ENCODE data around the gene EFR3B.
"Not testable (repeated sequence)": the region's sequence is repeated elsewhere in the genome, so short reads cannot be mapped to it uniquely, and the experiment has no call there.

EFR3B gene

GRCh38 chr2:25105336-25106085, 63.6 kb downstream of the EFR3B start:
- Histone ChIP-seq H3K4me1 (ENCODE audit: insufficient read depth, low read length) (peaks cover 15% of the 10 kb centered on the region), H3K9me3 (ENCODE audit: low read length) (peaks cover 4% of the 10 kb centered on the region), H2AFZ (ENCODE audit: low read depth, low read length) (no peak overlapping the region), H3K36me3 (ENCODE audit: insufficient read depth, low read length) (peaks cover 3% of the 10 kb centered on the region), H3K27me3 (ENCODE audit: insufficient read depth, low read length) (no peaks in the 10 kb centered on the region), H3K4me3 (ENCODE audit: low read length) (no peak overlapping the region)

- H3K9me3 ChIP-seq (ENCODE audit: low read length) = no peaks in the 10 kb centered on the region
- H3K4me1 ChIP-seq (ENCODE audit: insufficient read depth, low read length) = peaks cover 24% of the 10 kb centered on the region
- H2AFZ ChIP-seq (ENCODE audit: low read depth, low read length) = no peak overlapping the region
- no peak overlapping the region for H3K4me3 ChIP-seq (ENCODE audit: low read length)
- H3K36me3 ChIP-seq (ENCODE audit: insufficient read depth, low read length) = no peaks in the 10 kb centered on the region
- no peaks in the 10 kb centered on the region for H3K27me3 ChIP-seq (ENCODE audit: insufficient read depth, low read length)
Observed at GRCh38 chr2:25109822-25110221, 67.9 kb downstream of the EFR3B start.

DNA sequence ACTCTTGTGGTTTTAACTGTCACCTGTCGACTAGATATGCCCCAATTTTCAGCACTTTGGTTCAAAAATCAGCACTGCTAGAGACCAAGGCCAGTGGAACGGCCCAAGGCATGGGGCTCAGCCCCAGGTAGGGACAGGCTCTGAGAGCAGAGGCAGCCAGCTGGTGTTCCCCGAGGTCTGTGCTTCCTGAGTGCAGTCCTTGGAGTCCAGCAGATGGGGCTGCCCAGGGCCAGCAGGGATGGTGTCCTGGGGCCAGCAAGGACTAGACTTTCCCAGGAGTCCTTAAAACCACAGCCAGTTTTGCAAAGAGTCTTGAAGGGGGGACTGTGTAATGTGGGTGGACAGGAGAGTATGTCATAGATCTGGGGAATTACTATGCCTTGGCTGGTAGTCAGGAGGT, 70.2 kb downstream of the EFR3B start:
- Histone ChIP-seq H3K4me1 (ENCODE audit: insufficient read depth, low read length) (peaks cover 14% of the 10 kb centered on the region), H3K9me3 (ENCODE audit: low read length) (no peaks in the 10 kb centered on the region), H3K4me3 (ENCODE audit: low read length) (no peak overlapping the region), H3K36me3 (ENCODE audit: insufficient read depth, low read length) (no peaks in the 10 kb centered on the region), H2AFZ (ENCODE audit: low read depth, low read length) (no peak overlapping the region), H3K27me3 (ENCODE audit: insufficient read depth, low read length) (no peaks in the 10 kb centered on the region)

DNA sequence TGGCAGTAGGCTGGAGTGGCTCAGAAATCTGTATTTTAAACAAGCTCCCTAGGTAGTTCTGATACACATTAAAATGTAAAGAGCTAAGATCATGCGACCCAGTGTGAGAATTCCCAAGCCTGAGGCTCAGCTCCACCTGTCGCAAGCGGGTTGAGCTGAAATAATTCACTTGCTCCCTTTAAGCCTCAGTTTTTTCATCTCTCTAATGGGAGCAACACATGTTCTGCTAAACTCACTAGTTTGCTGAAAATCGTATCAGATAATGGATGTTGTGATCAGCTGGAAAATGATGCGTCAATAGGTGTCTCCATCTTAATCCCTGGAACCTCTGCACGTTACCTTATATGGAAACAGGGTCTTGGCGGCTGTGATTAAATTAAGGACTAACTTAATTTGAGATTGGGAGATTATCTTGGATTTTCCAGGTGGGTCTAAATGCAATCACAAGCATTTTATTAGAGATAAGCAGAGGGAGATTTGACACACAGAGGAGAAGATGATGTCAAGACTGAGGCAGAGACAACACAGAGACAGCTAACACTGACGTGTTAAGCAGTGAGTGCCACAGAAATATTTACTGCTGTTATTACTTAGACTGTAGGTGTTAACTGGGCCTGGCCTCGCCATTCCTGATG, 73.5 kb downstream of the EFR3B start:
- Histone ChIP-seq H3K27me3 (ENCODE audit: insufficient read depth, low read length) (no peaks in the 10 kb centered on the region), H3K4me3 (ENCODE audit: low read length) (no peak overlapping the region), H3K36me3 (ENCODE audit: insufficient read depth, low read length) (no peaks in the 10 kb centered on the region), H3K4me1 (ENCODE audit: insufficient read depth, low read length) (peaks cover 11% of the 10 kb centered on the region), H3K9me3 (ENCODE audit: low read length) (no peaks in the 10 kb centered on the region), H2AFZ (ENCODE audit: low read depth, low read length) (no peak overlapping the region)

DNA sequence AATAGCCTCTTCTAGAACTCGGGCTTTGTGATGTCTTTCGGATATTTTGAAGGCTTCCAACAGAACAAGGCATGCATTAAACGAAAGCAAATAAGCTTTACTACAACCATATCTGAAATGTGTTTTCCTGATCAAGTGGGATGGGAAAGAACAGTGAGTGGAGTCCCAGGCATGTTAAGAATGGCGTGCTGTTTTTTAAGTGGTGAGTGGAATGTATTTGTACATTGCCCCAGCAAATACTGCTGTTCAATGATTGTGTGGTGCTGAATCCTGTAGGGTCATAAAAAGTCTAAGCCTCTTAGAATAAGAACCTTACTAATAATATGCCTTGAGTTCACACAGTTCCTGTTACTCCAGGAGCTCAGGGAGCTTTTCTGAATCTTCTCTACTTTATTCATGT, 74.0 kb downstream of the EFR3B start:
- Histone ChIP-seq H3K27me3 (ENCODE audit: insufficient read depth, low read length) (no peaks in the 10 kb centered on the region), H3K36me3 (ENCODE audit: insufficient read depth, low read length) (no peaks in the 10 kb centered on the region), H3K4me1 (ENCODE audit: insufficient read depth, low read length) (peaks cover 5% of the 10 kb centered on the region), H3K9me3 (ENCODE audit: low read length) (no peaks in the 10 kb centered on the region), H2AFZ (ENCODE audit: low read depth, low read length) (no peak overlapping the region), H3K4me3 (ENCODE audit: low read length) (no peak overlapping the region)

DNA sequence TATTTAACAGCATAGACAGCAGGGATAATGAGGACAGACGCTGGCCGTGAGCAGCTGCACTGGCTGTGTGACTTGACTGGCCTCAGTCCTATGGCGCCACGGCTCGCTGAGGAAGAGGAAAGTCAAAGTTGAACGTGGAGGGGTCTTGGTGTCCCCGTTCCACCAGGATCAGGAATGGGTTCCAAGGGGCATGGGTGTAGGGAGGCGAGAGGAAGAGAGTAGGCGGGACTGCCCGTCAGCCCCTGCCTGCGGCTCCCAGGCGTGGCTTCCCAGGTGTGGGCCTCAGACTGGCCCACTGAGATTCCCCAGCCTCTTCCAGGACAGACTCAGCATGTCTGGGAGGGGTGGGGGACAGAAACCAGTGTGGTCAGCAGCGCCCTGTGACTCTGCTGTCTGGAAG, 75.1 kb downstream of the EFR3B start:
- Histone ChIP-seq H3K4me3 (ENCODE audit: low read length) (no peak overlapping the region), H3K9me3 (ENCODE audit: low read length) (no peaks in the 10 kb centered on the region), H3K27me3 (ENCODE audit: insufficient read depth, low read length) (no peaks in the 10 kb centered on the region), H3K36me3 (ENCODE audit: insufficient read depth, low read length) (no peaks in the 10 kb centered on the region), H3K4me1 (ENCODE audit: insufficient read depth, low read length) (peaks cover 4% of the 10 kb centered on the region), H2AFZ (ENCODE audit: low read depth, low read length) (no peak overlapping the region)

DNA sequence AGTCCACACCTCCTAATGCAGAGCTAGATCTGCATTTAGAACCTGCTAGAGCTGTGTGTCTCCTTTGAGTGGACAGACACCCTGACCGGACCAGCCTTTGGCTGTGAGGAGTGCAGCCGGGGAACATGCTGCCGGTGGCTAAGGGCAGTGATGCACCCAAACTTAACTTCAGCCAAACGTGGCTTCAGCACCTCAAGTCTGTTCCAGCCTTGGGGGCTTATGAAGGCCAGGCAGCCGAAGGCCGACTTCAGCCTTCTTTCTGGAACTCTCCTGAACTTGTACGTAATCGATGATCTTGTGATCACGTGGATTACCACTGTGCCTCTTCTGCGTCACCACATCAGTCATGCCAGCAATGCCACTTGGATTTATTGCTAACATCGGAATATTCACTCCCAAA, 77.4 kb downstream of the EFR3B start:
- Histone ChIP-seq H3K4me1 (ENCODE audit: insufficient read depth, low read length) (no peaks in the 10 kb centered on the region), H3K36me3 (ENCODE audit: insufficient read depth, low read length) (peaks cover 12% of the 10 kb centered on the region), H3K4me3 (ENCODE audit: low read length) (no peak overlapping the region), H3K27me3 (ENCODE audit: insufficient read depth, low read length) (no peaks in the 10 kb centered on the region), H2AFZ (ENCODE audit: low read depth, low read length) (no peak overlapping the region), H3K9me3 (ENCODE audit: low read length) (no peaks in the 10 kb centered on the region)

DNA sequence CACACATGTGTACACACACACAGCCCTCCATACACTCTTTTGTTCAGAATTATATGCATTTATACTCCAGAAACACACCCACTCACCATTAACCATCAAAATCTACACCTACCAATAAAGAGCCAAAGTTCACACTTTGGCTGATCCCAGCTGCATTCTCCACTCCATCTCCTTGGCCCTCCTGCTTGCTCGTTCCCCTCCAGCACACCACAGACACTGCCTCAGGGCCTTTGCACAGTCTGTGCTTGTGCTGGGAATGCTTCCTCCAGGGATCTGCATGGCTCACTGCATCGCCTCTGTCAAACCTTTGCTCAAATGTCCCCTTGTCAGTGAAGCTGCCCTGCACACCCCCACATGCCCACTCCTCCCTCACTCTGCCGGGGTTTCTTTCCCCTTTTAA, 80.5 kb downstream of the EFR3B start:
- H3K9me3 ChIP-seq (ENCODE audit: low read length) = no peaks in the 10 kb centered on the region
- H3K36me3 ChIP-seq (ENCODE audit: insufficient read depth, low read length) = peaks cover 12% of the 10 kb centered on the region
- H2AFZ ChIP-seq (ENCODE audit: low read depth, low read length) = no peak overlapping the region
- H3K27me3 ChIP-seq (ENCODE audit: insufficient read depth, low read length) = no peaks in the 10 kb centered on the region
- no peaks in the 10 kb centered on the region for H3K4me1 ChIP-seq (ENCODE audit: insufficient read depth, low read length)
- H3K4me3 ChIP-seq (ENCODE audit: low read length) = no peak overlapping the region

- Histone ChIP-seq H2AFZ (ENCODE audit: low read depth, low read length) (no peak overlapping the region), H3K9me3 (ENCODE audit: low read length) (no peaks in the 10 kb centered on the region), H3K36me3 (ENCODE audit: insufficient read depth, low read length) (peaks cover 12% of the 10 kb centered on the region), H3K27me3 (ENCODE audit: insufficient read depth, low read length) (no peaks in the 10 kb centered on the region), H3K4me1 (ENCODE audit: insufficient read depth, low read length) (no peaks in the 10 kb centered on the region), H3K4me3 (ENCODE audit: low read length) (no peak overlapping the region)
Observed at GRCh38 chr2:25123682-25124081, 81.8 kb downstream of the EFR3B start.

- Histone ChIP-seq H3K4me3 (ENCODE audit: low read length) (no peak overlapping the region), H3K36me3 (ENCODE audit: insufficient read depth, low read length) (peaks cover 12% of the 10 kb centered on the region), H3K4me1 (ENCODE audit: insufficient read depth, low read length) (peaks cover 2% of the 10 kb centered on the region), H3K9me3 (ENCODE audit: low read length) (no peaks in the 10 kb centered on the region), H3K27me3 (ENCODE audit: insufficient read depth, low read length) (no peaks in the 10 kb centered on the region), H2AFZ (ENCODE audit: low read depth, low read length) (no peak overlapping the region)
Observed at GRCh38 chr2:25125189-25125588, 83.3 kb downstream of the EFR3B start.

- Histone ChIP-seq H3K4me1 (ENCODE audit: insufficient read depth, low read length) (peaks cover 2% of the 10 kb centered on the region), H3K36me3 (ENCODE audit: insufficient read depth, low read length) (peaks cover 14% of the 10 kb centered on the region), H3K27me3 (ENCODE audit: insufficient read depth, low read length) (no peaks in the 10 kb centered on the region), H3K9me3 (ENCODE audit: low read length) (no peaks in the 10 kb centered on the region), H3K4me3 (ENCODE audit: low read length) (no peak overlapping the region), H2AFZ (ENCODE audit: low read depth, low read length) (no peak overlapping the region)
Observed at GRCh38 chr2:25125976-25126375, 84.1 kb downstream of the EFR3B start.

GRCh38 chr2:25127071-25127470, 85.2 kb downstream of the EFR3B start:
- not testable (repeated sequence) for H2AFZ ChIP-seq (ENCODE audit: low read depth, low read length); H3K4me1 ChIP-seq (ENCODE audit: insufficient read depth, low read length); H3K4me3 ChIP-seq (ENCODE audit: low read length); H3K27me3 ChIP-seq (ENCODE audit: insufficient read depth, low read length); H3K9me3 ChIP-seq (ENCODE audit: low read length)
- H3K36me3 ChIP-seq (ENCODE audit: insufficient read depth, low read length) = peaks cover 14% of the 10 kb centered on the region

DNA sequence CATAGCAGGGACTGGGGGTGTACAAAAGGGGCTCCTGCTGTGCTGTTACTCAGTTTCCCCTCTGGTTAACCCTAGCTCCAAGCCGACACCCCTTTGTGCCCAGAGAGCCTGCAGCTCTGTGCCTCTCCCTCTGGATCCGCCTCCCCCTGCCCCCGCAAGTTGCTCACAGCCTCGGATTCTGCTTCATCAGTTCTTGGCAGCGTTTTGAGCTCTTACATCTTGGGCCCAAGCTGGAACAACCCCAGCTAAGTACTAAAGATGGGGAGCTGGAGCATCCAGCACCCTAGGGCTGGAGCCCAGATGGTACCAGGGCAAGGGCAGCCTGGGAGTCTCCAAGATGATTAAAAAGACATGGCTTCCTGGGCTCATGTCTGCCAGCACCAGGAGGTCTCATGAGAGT, 85.8 kb downstream of the EFR3B start:
- Histone ChIP-seq H3K9me3 (ENCODE audit: low read length) (no peaks in the 10 kb centered on the region), H3K27me3 (ENCODE audit: insufficient read depth, low read length) (no peaks in the 10 kb centered on the region), H3K4me3 (ENCODE audit: low read length) (no peak overlapping the region), H2AFZ (ENCODE audit: low read depth, low read length) (no peak overlapping the region), H3K36me3 (ENCODE audit: insufficient read depth, low read length) (peaks cover 10% of the 10 kb centered on the region), H3K4me1 (ENCODE audit: insufficient read depth, low read length) (peaks cover 2% of the 10 kb centered on the region)

Data from neuron (in vitro differentiated cells).